Measurements from ENCODE around the gene TAL1. TPM values are rescaled to one million over a fixed set of nuclear protein-coding genes. Genes with fewer than 3 reads are reported as not detected.
A peak's percentile ranks its signal among the peaks of the same experiment; 100 is the strongest.

TAL1 gene
- total RNA-seq, 4 donors from 2014 or later = 3.9 to 14.9 (median 12.8) TPM

GRCh38 chr1:47243910-47244309 lies 11.9 kb upstream of the TAL1 start:
- Histone ChIP-seq H3K27me3 (no peaks in the 10 kb centered on the region), H3K9me3 (no peaks in the 10 kb centered on the region), H3K4me3 (replicated peaks in 1 of 3) (no peak overlapping the region), H3K36me3 (no peaks in the 10 kb centered on the region), H3K27ac (no peak overlapping the region), H3K4me1 (no peaks in the 10 kb centered on the region)
- DNase-seq = no peak
- intact Hi-C loops (cut with DNase I) = no loop called here
- TF ChIP-seq POLR2A (IDR thresholded peaks at IDR 0.05) (no peak), CTCF (IDR thresholded peaks at IDR 0.05) (no peak)
- 56 to 65% methylated on average over 5 of the region's 5 CpGs for WGBS, 2 donors

GRCh38 chr1:47241114-47242113 lies 9.4 kb upstream of the TAL1 start:
- 66 to 72% methylated on average over 10 to 11 of the region's 11 CpGs for WGBS, 2 donors
- intact Hi-C loops (cut with DNase I) = no loop called here
- Histone ChIP-seq H3K4me3 (replicated peaks in 1 of 3) (no peak overlapping the region), H3K27ac (no peak overlapping the region), H3K27me3 (no peaks in the 10 kb centered on the region), H3K9me3 (no peaks in the 10 kb centered on the region), H3K36me3 (no peaks in the 10 kb centered on the region), H3K4me1 (no peaks in the 10 kb centered on the region)
- no peak for DNase-seq
- TF ChIP-seq POLR2A (IDR thresholded peaks at IDR 0.05) = no peak
- no peak for TF ChIP-seq CTCF (IDR thresholded peaks at IDR 0.05)

GRCh38 chr1:47238935-47239592 lies 7.0 kb upstream of the TAL1 start:
- TF ChIP-seq CTCF (IDR thresholded peaks at IDR 0.05) = no peak
- H3K27ac ChIP-seq = no peak overlapping the region
- H3K9me3 ChIP-seq = no peaks in the 10 kb centered on the region
- 74 to 79% methylated on average over 5 of the region's 5 CpGs for WGBS, 2 donors
- no peaks in the 10 kb centered on the region for H3K27me3 ChIP-seq
- no peaks in the 10 kb centered on the region for H3K36me3 ChIP-seq
- intact Hi-C loops (cut with DNase I) = no loop called here
- no peak overlapping the region for H3K4me3 ChIP-seq (replicated peaks in 1 of 3)
- DNase-seq = no peak
- H3K4me1 ChIP-seq = no peaks in the 10 kb centered on the region

GRCh38 chr1:47235806-47236205 lies 3.8 kb upstream of the TAL1 start:
- Histone ChIP-seq H3K4me1 (peaks cover 11 to 15% of the 10 kb centered on the region in 2 donors), H3K9me3 (no peaks in the 10 kb centered on the region), H3K27me3 (peaks cover 11% of the 10 kb centered on the region), H3K4me3 (replicated peaks in 1 of 3) (no peak overlapping the region), H3K36me3 (no peaks in the 10 kb centered on the region), H3K27ac (no peak overlapping the region)
- no peak for TF ChIP-seq CTCF (IDR thresholded peaks at IDR 0.05)
- no peak for TF ChIP-seq POLR2A (IDR thresholded peaks at IDR 0.05)
- no peak for DNase-seq
- intact Hi-C loops (cut with DNase I) = no loop called here
- 75 to 77% methylated on average over 4 of the region's 4 CpGs for WGBS, 2 donors

- DNase-seq = peak in 1 of 2 donors; percentile 18
- no peak overlapping the region for H3K4me3 ChIP-seq (replicated peaks in 1 of 3)
These were observed 3.2 kb upstream of the TAL1 start for GRCh38 chr1:47235241-47235681.

More at GRCh38 chr1:47235241-47235681, 3.2 kb upstream of the TAL1 start:
- TF ChIP-seq POLR2A (IDR thresholded peaks at IDR 0.05) (no peak), CTCF (IDR thresholded peaks at IDR 0.05) (no peak)
- Histone ChIP-seq H3K27ac (peak overlapping the region in 1 of 3 donors; percentile 46), H3K9me3 (no peaks in the 10 kb centered on the region), H3K36me3 (no peaks in the 10 kb centered on the region), H3K4me1 (peaks cover 11 to 17% of the 10 kb centered on the region in 2 donors), H3K27me3 (peaks cover 16% of the 10 kb centered on the region)
- intact Hi-C loops (cut with DNase I) = no loop called here
- whole genome bisulfite sequencing, 2 donors = 34 to 39% methylated on average over 11 to 19 of the region's 21 CpGs
